Liver (tissue), 9 donors: Measurements from ENCODE around the gene TYMS. TPM values are rescaled to one million over a fixed set of nuclear protein-coding genes. Genes with fewer than 3 reads are reported as not detected.
A peak's percentile ranks its signal among the peaks of the same experiment; 100 is the strongest.

Source experiments
- DNase-seq: peaks from one replicate; pipeline ENCODE4 v3.0.0-alpha.2; 2017; ENCODE audit warnings: low spot score
- H3K27ac ChIP-seq, 2 donors: one replicate each; pipeline ENCODE4 v1.7.0; 2013; ENCODE audit warnings: inconsistent platforms in 2 of 2, low read length in 2 of 2, control low read depth in 1 of 2, low read depth in 1 of 2, mild to moderate bottlenecking in 1 of 2
- H3K27me3 ChIP-seq, 4 donors: one replicate each; pipeline versions ENCODE4 v1.6.1 to v1.7.0; 2013; ENCODE audit warnings: low read length in 3 of 4, inconsistent platforms in 1 of 4, mild to moderate bottlenecking in 1 of 4, moderate library complexity in 1 of 4; ENCODE audit not compliant: control insufficient read depth in 4 of 4, insufficient read depth in 4 of 4
- H3K36me3 ChIP-seq, 4 donors: one replicate each; pipeline versions ENCODE4 v1.6.1 to v1.7.0; 2013; ENCODE audit warnings: low read length in 3 of 4, mild to moderate bottlenecking in 3 of 4, low read depth in 1 of 4, moderate library complexity in 1 of 4; ENCODE audit not compliant: control insufficient read depth in 4 of 4, insufficient read depth in 3 of 4
- H3K4me1 ChIP-seq, 4 donors: one replicate each; pipeline versions ENCODE4 v1.6.1 to v1.7.0; 2013; ENCODE audit warnings: low read length in 3 of 4, mild to moderate bottlenecking in 3 of 4, moderate library complexity in 1 of 4; ENCODE audit not compliant: control insufficient read depth in 4 of 4, insufficient read depth in 4 of 4
- H3K4me3 ChIP-seq, 3 donors: one replicate each; pipeline versions ENCODE4 v1.6.1 to v1.7.0; 2013; ENCODE audit warnings: low read length in 3 of 3, control low read depth in 1 of 3, low read depth in 1 of 3, mild to moderate bottlenecking in 1 of 3
- H3K9ac ChIP-seq, 2 donors: one replicate each; pipeline ENCODE4 v1.7.0; 2013; ENCODE audit warnings: low read length in 2 of 2, mild to moderate bottlenecking in 2 of 2, moderate library complexity in 2 of 2, control low read depth in 1 of 2, low read depth in 1 of 2
- H3K9me3 ChIP-seq, 4 donors: one replicate each; pipeline versions ENCODE4 v1.6.1 to v1.7.0; 2013; ENCODE audit warnings: low read length in 3 of 4; ENCODE audit not compliant: control insufficient read depth in 4 of 4
- CTCF ChIP-seq: fragments of 150-350 bp; IDR thresholded peaks from 2 replicates; pipeline ENCODE4 v1.5.1; 2017; ENCODE audit warnings: improper control_type of control experiment, low read depth, low read length; ENCODE audit not compliant: missing input control
- EGR1 ChIP-seq, 2 donors: IDR thresholded peaks; 2 replicates each; pipeline ENCODE4 v1.6.1; 2016 to 2018; ENCODE audit warnings: antibody characterized with exemption in 2 of 2, low read depth in 2 of 2
- FOXA1 ChIP-seq: IDR thresholded peaks from 2 replicates; pipeline ENCODE4 v1.6.1; 2016; ENCODE audit warnings: antibody characterized with exemption
- FOXA2 ChIP-seq: IDR thresholded peaks from 2 replicates; pipeline ENCODE4 v1.6.1; 2016; ENCODE audit warnings: antibody characterized with exemption
- GABPA ChIP-seq, 2 donors: IDR thresholded peaks in 1 of 2; conservative IDR thresholded peaks in 1 of 2; 2 replicates each; pipeline ENCODE4 v1.6.1; 2016; ENCODE audit warnings: antibody characterized with exemption in 2 of 2, mild to moderate bottlenecking in 1 of 2, moderate library complexity in 1 of 2
- HNF4A ChIP-seq, 2 donors: conservative IDR thresholded peaks; 2 replicates each; pipeline ENCODE4 v1.6.1; 2016; ENCODE audit warnings: antibody characterized with exemption in 2 of 2, mild to moderate bottlenecking in 2 of 2
- HNF4G ChIP-seq: IDR thresholded peaks from 2 replicates; pipeline ENCODE4 v1.6.1; 2016; ENCODE audit warnings: antibody characterized with exemption
- JUND ChIP-seq, 2 donors: IDR thresholded peaks; 2 replicates each; pipeline ENCODE4 v1.6.1; 2016; ENCODE audit warnings: antibody characterized with exemption in 2 of 2
- NR2F2 ChIP-seq: IDR thresholded peaks from 2 replicates; pipeline ENCODE4 v1.6.1; 2016; ENCODE audit warnings: antibody characterized with exemption
- RAD21 ChIP-seq, 2 donors: IDR thresholded peaks; 2 replicates each; pipeline ENCODE4 v1.6.1; 2016; ENCODE audit warnings: antibody characterized with exemption in 2 of 2, mild to moderate bottlenecking in 2 of 2
- REST ChIP-seq: IDR thresholded peaks from 2 replicates; pipeline ENCODE4 v1.6.1; 2016; ENCODE audit warnings: antibody characterized with exemption, mild to moderate bottlenecking
- RXRA ChIP-seq, 2 donors: IDR thresholded peaks; 2 replicates each; pipeline ENCODE4 v1.6.1; 2017 to 2018; ENCODE audit warnings: antibody characterized with exemption in 2 of 2, mild to moderate bottlenecking in 1 of 2
- SP1 ChIP-seq: IDR thresholded peaks from 2 replicates; pipeline ENCODE4 v1.6.1; 2018; ENCODE audit warnings: antibody characterized with exemption, mild to moderate bottlenecking
- TAF1 ChIP-seq: conservative IDR thresholded peaks from 2 replicates; pipeline ENCODE4 v1.6.1; 2016; ENCODE audit warnings: antibody characterized with exemption, mild to moderate bottlenecking
- YY1 ChIP-seq: IDR thresholded peaks from 2 replicates; pipeline ENCODE4 v1.6.1; 2016; ENCODE audit warnings: antibody characterized with exemption, mild to moderate bottlenecking
- ZBTB33 ChIP-seq: IDR thresholded peaks from 2 replicates; pipeline ENCODE4 v1.6.1; 2016; ENCODE audit warnings: antibody characterized with exemption
- WGBS: extraction: QIAGEN DNeasy Blood & Tissue Kit; methylation state at CpG from one replicate; pipeline ENCODE4 v1.1.7; 2013; 5-methylcytosine and 5-hydroxymethylcytosine counted together
- polyA plus RNA-seq, 2 donors: library from polyadenylated mRNA; stranded (reverse) in 1 of 2; unstranded in 1 of 2; fragments of 200-250 nt in 1 of 2; fragments of >200 nt in 1 of 2; fragmentation: Nextera tagmentation in 1 of 2; extraction: Ambion mirVana in 1 of 2; gene quantifications; one replicate each; pipeline versions ENCODE4 v1.2.1 to v1.2.3, GENCODE V29; 2013 to 2015
- total RNA-seq, 2 donors: library from RNA; depleted of rRNA; stranded (reverse); fragments of >200 nt; gene quantifications; one replicate each; pipeline ENCODE4 v1.2.3, GENCODE V29; 2014
- TF ChIP-seq, protein P1 (sequence below): IDR thresholded peaks from 2 replicates; pipeline ENCODE4 v1.6.1; 2016; ENCODE audit warnings: antibody characterized with exemption
- TF ChIP-seq, protein P2 (sequence below): IDR thresholded peaks from 2 replicates; pipeline ENCODE4 v1.6.1; 2016; ENCODE audit warnings: antibody characterized with exemption
- donor health status: healthy.
- donor health status: healthy.
- donor health status: healthy.
- donor health status: healthy.
- donor health status: healthy.

TYMS gene
- total and polyA plus RNA-seq, 4 donors: 0.25 to 77.4 (median 5.3) TPM

- Histone ChIP-seq H3K4me3 (peak overlapping the region; percentile 79 to 85 (median 83)), H3K36me3 (peaks cover 0 to 5% (median 4%) of the 10 kb centered on the region in 4 donors), H3K27ac (peak overlapping the region; percentile 93 to 99), H3K27me3 (no peaks in the 10 kb centered on the region), H3K9ac (peak overlapping the region; percentile 75 to 96), H3K9me3 (no peaks in the 10 kb centered on the region), H3K4me1 (peaks cover 0 to 13% (median 4%) of the 10 kb centered on the region in 4 donors)
- 1% methylated on average over 42 of the region's 42 CpGs for WGBS
- TF ChIP-seq RXRA (IDR thresholded peaks at IDR 0.05) (peak; percentile 30 to 82), JUND (IDR thresholded peaks at IDR 0.05) (no peak), RAD21 (IDR thresholded peaks at IDR 0.05) (peak; percentile 17 to 30), SP1 (peak; percentile 33), REST (peak; percentile 79), TAF1 (peak; percentile 30), EGR1 (IDR thresholded peaks at IDR 0.05; ENCODE audit: low read depth in 2 of 2) (no peak), HNF4A (conservative IDR thresholded peaks at IDR 0.05) (peak; percentile 66 to 71), FOXA1 (no peak), HNF4G (no peak), YY1 (peak; percentile 97), NR2F2 (no peak), FOXA2 (peak; percentile 57), ZBTB33 (peak; percentile 65), GABPA (IDR thresholded peaks at IDR 0.05 in 1 of 2, conservative IDR thresholded peaks at IDR 0.05 in 1 of 2) (peak in 1 of 2 donors; percentile 20), CTCF (no peak)
- TF ChIP-seq, protein P1, sequence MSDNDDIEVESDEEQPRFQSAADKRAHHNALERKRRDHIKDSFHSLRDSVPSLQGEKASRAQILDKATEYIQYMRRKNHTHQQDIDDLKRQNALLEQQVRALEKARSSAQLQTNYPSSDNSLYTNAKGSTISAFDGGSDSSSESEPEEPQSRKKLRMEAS: peak; percentile 89
- TF ChIP-seq, protein P2, sequence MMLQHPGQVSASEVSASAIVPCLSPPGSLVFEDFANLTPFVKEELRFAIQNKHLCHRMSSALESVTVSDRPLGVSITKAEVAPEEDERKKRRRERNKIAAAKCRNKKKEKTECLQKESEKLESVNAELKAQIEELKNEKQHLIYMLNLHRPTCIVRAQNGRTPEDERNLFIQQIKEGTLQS: peak; percentile 38
- DNase-seq: peak; percentile 65
These were observed 54.4 kb downstream of the TYMS start for GRCh38 chr18:711657-712400.
